ENCODE measurements around the gene FAM3A. TPM values are rescaled to one million over a fixed set of nuclear protein-coding genes. Genes with fewer than 3 reads are reported as not detected.
A peak's percentile ranks its signal among the peaks of the same experiment; 100 is the strongest.

The FAM3A gene
- total and polyA plus RNA-seq, 9 of the 15 experiments (the other 6 are each of a cell fraction or from before 2014, with no cell fraction given), result 0.75 to 70.6 (median 27.0) TPM

GRCh38 chrX:154490414-154491083 is 25.5 kb downstream of the FAM3A start, which contains the start of gene SLC10A3 (continued):
- TF ChIP-seq STAT6 (CRISPR knock-in tag; IDR thresholded peaks at IDR 0.05) (no peak), MCM2 (IDR thresholded peaks at IDR 0.05; ENCODE audit: low read depth) (no peak), ZC3H4 (CRISPR knock-in tag; IDR thresholded peaks at IDR 0.05; ENCODE audit: borderline replicate concordance) (no peak), EHMT2 (IDR thresholded peaks at IDR 0.05) (no peak), GATAD2B (IDR thresholded peaks at IDR 0.05; ENCODE audit: borderline replicate concordance) (peak; percentile 73), HIVEP1 (CRISPR knock-in tag; IDR thresholded peaks at IDR 0.05) (no peak), ZFP1 (CRISPR knock-in tag; IDR thresholded peaks at IDR 0.05) (no peak), OTX1 (CRISPR knock-in tag; IDR thresholded peaks at IDR 0.05) (no peak), CCNT2 (IDR thresholded peaks at IDR 0.05; ENCODE audit: borderline replicate concordance, extremely low read depth, insufficient read length, low read depth, low read length) (peak; percentile 46), ZC3H8 (IDR thresholded peaks at IDR 0.05) (no peak), RHOXF2B (CRISPR knock-in tag; conservative IDR thresholded peaks at IDR 0.05) (no peak), RAD51 (IDR thresholded peaks at IDR 0.05; ENCODE audit: borderline replicate concordance, low read depth) (no peak), ZFP36 (IDR thresholded peaks at IDR 0.05; ENCODE audit: low read depth, low read length, partially characterized antibody) (no peak), NR4A1 (CRISPR knock-in tag; IDR thresholded peaks at IDR 0.05) (no peak), NR4A1 (tag; IDR thresholded peaks at IDR 0.05) (no peak), XRCC3 (IDR thresholded peaks at IDR 0.05) (no peak), ZFPM2 (CRISPR knock-in tag; IDR thresholded peaks at IDR 0.05) (no peak), NFIC (IDR thresholded peaks at IDR 0.05) (0 out of 2 replicates have a peak, but pooled peaks have one; percentile 3), ZBTB17 (CRISPR knock-in tag; IDR thresholded peaks at IDR 0.05) (no peak)
- TF ChIP-seq, protein P1, sequence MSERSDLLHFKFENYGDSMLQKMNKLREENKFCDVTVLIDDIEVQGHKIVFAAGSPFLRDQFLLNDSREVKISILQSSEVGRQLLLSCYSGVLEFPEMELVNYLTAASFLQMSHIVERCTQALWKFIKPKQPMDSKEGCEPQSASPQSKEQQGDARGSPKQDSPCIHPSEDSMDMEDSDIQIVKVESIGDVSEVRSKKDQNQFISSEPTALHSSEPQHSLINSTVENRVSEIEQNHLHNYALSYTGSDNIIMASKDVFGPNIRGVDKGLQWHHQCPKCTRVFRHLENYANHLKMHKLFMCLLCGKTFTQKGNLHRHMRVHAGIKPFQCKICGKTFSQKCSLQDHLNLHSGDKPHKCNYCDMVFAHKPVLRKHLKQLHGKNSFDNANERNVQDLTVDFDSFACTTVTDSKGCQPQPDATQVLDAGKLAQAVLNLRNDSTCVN (CRISPR knock-in tag; IDR thresholded peaks at IDR 0.05), result no peak
- TF ChIP-seq, protein P2, sequence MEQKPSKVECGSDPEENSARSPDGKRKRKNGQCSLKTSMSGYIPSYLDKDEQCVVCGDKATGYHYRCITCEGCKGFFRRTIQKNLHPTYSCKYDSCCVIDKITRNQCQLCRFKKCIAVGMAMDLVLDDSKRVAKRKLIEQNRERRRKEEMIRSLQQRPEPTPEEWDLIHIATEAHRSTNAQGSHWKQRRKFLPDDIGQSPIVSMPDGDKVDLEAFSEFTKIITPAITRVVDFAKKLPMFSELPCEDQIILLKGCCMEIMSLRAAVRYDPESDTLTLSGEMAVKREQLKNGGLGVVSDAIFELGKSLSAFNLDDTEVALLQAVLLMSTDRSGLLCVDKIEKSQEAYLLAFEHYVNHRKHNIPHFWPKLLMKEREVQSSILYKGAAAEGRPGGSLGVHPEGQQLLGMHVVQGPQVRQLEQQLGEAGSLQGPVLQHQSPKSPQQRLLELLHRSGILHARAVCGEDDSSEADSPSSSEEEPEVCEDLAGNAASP (IDR thresholded peaks at IDR 0.05), result no peak
- TF ChIP-seq, protein P3, sequence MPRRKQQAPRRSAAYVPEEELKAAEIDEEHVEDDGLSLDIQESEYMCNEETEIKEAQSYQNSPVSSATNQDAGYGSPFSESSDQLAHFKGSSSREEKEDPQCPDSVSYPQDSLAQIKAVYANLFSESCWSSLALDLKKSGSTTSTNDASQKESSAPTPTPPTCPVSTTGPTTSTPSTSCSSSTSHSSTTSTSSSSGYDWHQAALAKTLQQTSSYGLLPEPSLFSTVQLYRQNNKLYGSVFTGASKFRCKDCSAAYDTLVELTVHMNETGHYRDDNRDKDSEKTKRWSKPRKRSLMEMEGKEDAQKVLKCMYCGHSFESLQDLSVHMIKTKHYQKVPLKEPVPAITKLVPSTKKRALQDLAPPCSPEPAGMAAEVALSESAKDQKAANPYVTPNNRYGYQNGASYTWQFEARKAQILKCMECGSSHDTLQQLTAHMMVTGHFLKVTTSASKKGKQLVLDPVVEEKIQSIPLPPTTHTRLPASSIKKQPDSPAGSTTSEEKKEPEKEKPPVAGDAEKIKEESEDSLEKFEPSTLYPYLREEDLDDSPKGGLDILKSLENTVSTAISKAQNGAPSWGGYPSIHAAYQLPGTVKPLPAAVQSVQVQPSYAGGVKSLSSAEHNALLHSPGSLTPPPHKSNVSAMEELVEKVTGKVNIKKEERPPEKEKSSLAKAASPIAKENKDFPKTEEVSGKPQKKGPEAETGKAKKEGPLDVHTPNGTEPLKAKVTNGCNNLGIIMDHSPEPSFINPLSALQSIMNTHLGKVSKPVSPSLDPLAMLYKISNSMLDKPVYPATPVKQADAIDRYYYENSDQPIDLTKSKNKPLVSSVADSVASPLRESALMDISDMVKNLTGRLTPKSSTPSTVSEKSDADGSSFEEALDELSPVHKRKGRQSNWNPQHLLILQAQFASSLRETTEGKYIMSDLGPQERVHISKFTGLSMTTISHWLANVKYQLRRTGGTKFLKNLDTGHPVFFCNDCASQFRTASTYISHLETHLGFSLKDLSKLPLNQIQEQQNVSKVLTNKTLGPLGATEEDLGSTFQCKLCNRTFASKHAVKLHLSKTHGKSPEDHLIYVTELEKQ (CRISPR knock-in tag; IDR thresholded peaks at IDR 0.05), result no peak
